Neural cell (in vitro differentiated cells): ENCODE measurements around the gene CNIH3. TPM values are rescaled to one million over a fixed set of nuclear protein-coding genes. Genes with fewer than 3 reads are reported as not detected.

ENCODE experiments used
- H2AFZ ChIP-seq: fragments of 200-600, 300-800 bp; sonication (generic), shearing (Covaris generic); 2 replicates; pipeline ENCODE4 v1.6.0; 2014; ENCODE audit warnings: low read depth, mild to moderate bottlenecking, antibody characterized with exemption, low read length, moderate library complexity
- H3F3A ChIP-seq: fragments of 200-600 bp; shearing (Covaris generic); 2 replicates; pipeline ENCODE4 v1.6.1; 2016; ENCODE audit warnings: mild to moderate bottlenecking, moderate library complexity, mixed read lengths, antibody characterized with exemption, low read length; ENCODE audit not compliant: insufficient read depth, poor library complexity, severe bottlenecking
- H3K27ac ChIP-seq: fragments of 200-600, 300-800 bp; sonication (generic), shearing (Covaris generic); 2 replicates; pipeline ENCODE4 v1.5.1; 2014; ENCODE audit warnings: mild to moderate bottlenecking, low read length, moderate library complexity
- H3K27me3 ChIP-seq: fragments of 300-800, 200-600 bp; sonication (generic), shearing (Covaris generic); 2 replicates; pipeline ENCODE4 v1.6.0; 2014; ENCODE audit warnings: mild to moderate bottlenecking, low read depth, low read length, moderate library complexity; ENCODE audit not compliant: insufficient read depth
- H3K36me3 ChIP-seq: fragments of 300-800, 200-600 bp; sonication (generic), shearing (Covaris generic); 2 replicates; pipeline ENCODE4 v1.5.1; 2014; ENCODE audit warnings: mild to moderate bottlenecking, antibody characterized with exemption, low read length, moderate library complexity; ENCODE audit not compliant: insufficient read depth
- H3K4me2 ChIP-seq: fragments of 300-800, 200-600 bp; sonication (generic), shearing (Covaris generic); 2 replicates; pipeline ENCODE4 v1.6.0; 2014; ENCODE audit warnings: mild to moderate bottlenecking, low read length
- H3K4me3 ChIP-seq: fragments of 300-800, 200-600 bp; sonication (generic), shearing (Covaris generic); 2 replicates; pipeline ENCODE4 v1.5.1; 2014; ENCODE audit warnings: mild to moderate bottlenecking, low read length, moderate library complexity
- H3K79me2 ChIP-seq: fragments of 200-600 bp; shearing (Covaris generic); replicated peaks from 2 replicates; pipeline ENCODE4 v1.6.0; 2014; ENCODE audit warnings: mild to moderate bottlenecking, low read length, moderate library complexity; ENCODE audit not compliant: insufficient read depth
- H3K9ac ChIP-seq: fragments of 300-800, 200-600 bp; sonication (generic), shearing (Covaris generic); 2 replicates; pipeline ENCODE4 v1.6.1; 2016; ENCODE audit warnings: mild to moderate bottlenecking, low read length, mixed read lengths
- H3K9me2 ChIP-seq: fragments of 200-600 bp; shearing (Covaris generic); 2 replicates; pipeline ENCODE4 v1.6.1; 2016; ENCODE audit warnings: mild to moderate bottlenecking, low read length, mixed read lengths; ENCODE audit not compliant: insufficient read depth
- H3K9me3 ChIP-seq: fragments of 200-600, 300-800 bp; sonication (generic), shearing (Covaris generic); 2 replicates; pipeline ENCODE4 v1.6.1; 2016; ENCODE audit warnings: mild to moderate bottlenecking, mixed run types, low read length, moderate library complexity, mixed read lengths
- H4K20me1 ChIP-seq: fragments of 200-600 bp; shearing (Covaris generic); 2 replicates; pipeline ENCODE4 v1.6.1; 2016; ENCODE audit warnings: mild to moderate bottlenecking, mixed run types; ENCODE audit not compliant: insufficient read depth
- EP300 ChIP-seq: fragments of 450-650 bp; conservative IDR thresholded peaks from 2 replicates; pipeline ENCODE4 v1.6.1; 2014; ENCODE audit warnings: antibody characterized with exemption, mild to moderate bottlenecking, moderate library complexity; ENCODE audit not compliant: poor library complexity, severe bottlenecking
- EZH2 ChIP-seq: fragments of 200-600, 300-800 bp; shearing (Covaris generic), sonication (generic); IDR thresholded peaks from 2 replicates; pipeline ENCODE4 v1.6.1; 2014; ENCODE audit warnings: antibody characterized with exemption, low read length, borderline replicate concordance, mild to moderate bottlenecking; ENCODE audit not compliant: insufficient read depth, poor library complexity, severe bottlenecking
- MXI1 ChIP-seq: fragments of 450-650 bp; conservative IDR thresholded peaks from 2 replicates; pipeline ENCODE4 v1.6.1; 2014; ENCODE audit warnings: antibody characterized with exemption, mild to moderate bottlenecking; ENCODE audit not compliant: poor library complexity, severe bottlenecking
- POLR2AphosphoS5 ChIP-seq: IDR thresholded peaks from 2 replicates; pipeline ENCODE4 v1.6.1; 2012
- RAD21 ChIP-seq: fragments of 450-650 bp; conservative IDR thresholded peaks from 2 replicates; pipeline ENCODE4 v1.6.1; 2014; ENCODE audit warnings: antibody characterized with exemption, mild to moderate bottlenecking, moderate library complexity
- SMC3 ChIP-seq: fragments of 450-650 bp; conservative IDR thresholded peaks from 2 replicates; pipeline ENCODE4 v1.6.1; 2014; ENCODE audit warnings: antibody characterized with exemption, mild to moderate bottlenecking, moderate library complexity; ENCODE audit not compliant: poor library complexity
- TAF1 ChIP-seq: IDR thresholded peaks from 2 replicates; pipeline ENCODE4 v1.6.1; 2012; ENCODE audit warnings: low read depth
- polyA plus RNA-seq: library from polyadenylated mRNA; depleted of rRNA; stranded (reverse); fragments of >200 nt; gene quantifications from 2 replicates; pipeline ENCODE4 v1.2.3, GENCODE V29; 2014
- TF ChIP-seq, protein P1 (sequence below): fragments of 450-650 bp; IDR thresholded peaks from 2 replicates; pipeline ENCODE4 v1.5.1; 2014; ENCODE audit warnings: antibody characterized with exemption, mild to moderate bottlenecking, moderate library complexity; ENCODE audit not compliant: poor library complexity, severe bottlenecking
- TF ChIP-seq, protein P2 (sequence below): IDR thresholded peaks from 2 replicates; pipeline ENCODE4 v1.6.1; 2012; ENCODE audit warnings: borderline replicate concordance

Gene CNIH3
- polyA plus RNA-seq, 1 donor from 2014 or later, result 9.3 TPM

DNA sequence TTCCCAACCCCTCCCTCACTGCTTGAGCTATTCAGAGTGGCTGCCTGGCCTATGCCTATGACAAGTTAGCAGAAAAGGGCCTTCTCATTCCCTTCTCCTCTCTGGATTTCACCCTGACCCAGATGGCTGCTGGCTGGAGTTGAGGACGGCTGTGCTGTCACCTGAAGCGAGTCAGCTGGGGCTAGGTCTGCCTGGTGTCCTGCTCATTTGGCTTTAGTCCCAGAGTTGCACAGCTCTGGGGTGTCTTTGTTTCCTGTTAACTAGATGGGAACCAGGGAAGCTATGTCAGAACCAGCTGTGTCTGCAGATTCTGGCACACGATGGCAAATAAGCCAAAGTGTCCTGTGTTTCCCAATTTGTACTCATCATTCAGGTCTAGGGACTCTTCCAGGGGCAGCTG is 52.9 kb downstream of the CNIH3 start:
- Histone ChIP-seq H3K9me3 (no peaks in the 10 kb centered on the region), H3F3A (no peaks in the 10 kb centered on the region), H3K4me2 (no peak overlapping the region), H3K27ac (no peak overlapping the region), H3K4me3 (no peak overlapping the region), H3K9me2 (no peaks in the 10 kb centered on the region), H3K9ac (no peak overlapping the region), H4K20me1 (no peaks in the 10 kb centered on the region), H2AFZ (no peak overlapping the region), H3K36me3 (no peaks in the 10 kb centered on the region), H3K79me2 (no peaks in the 10 kb centered on the region), H3K27me3 (no peaks in the 10 kb centered on the region)
- TF ChIP-seq, protein P1, sequence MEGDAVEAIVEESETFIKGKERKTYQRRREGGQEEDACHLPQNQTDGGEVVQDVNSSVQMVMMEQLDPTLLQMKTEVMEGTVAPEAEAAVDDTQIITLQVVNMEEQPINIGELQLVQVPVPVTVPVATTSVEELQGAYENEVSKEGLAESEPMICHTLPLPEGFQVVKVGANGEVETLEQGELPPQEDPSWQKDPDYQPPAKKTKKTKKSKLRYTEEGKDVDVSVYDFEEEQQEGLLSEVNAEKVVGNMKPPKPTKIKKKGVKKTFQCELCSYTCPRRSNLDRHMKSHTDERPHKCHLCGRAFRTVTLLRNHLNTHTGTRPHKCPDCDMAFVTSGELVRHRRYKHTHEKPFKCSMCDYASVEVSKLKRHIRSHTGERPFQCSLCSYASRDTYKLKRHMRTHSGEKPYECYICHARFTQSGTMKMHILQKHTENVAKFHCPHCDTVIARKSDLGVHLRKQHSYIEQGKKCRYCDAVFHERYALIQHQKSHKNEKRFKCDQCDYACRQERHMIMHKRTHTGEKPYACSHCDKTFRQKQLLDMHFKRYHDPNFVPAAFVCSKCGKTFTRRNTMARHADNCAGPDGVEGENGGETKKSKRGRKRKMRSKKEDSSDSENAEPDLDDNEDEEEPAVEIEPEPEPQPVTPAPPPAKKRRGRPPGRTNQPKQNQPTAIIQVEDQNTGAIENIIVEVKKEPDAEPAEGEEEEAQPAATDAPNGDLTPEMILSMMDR, result no peak
- TF ChIP-seq TAF1, result no peak
- TF ChIP-seq EP300, result no peak
- TF ChIP-seq RAD21, result no peak
- no peak for TF ChIP-seq MXI1
- no peak for TF ChIP-seq EZH2
- no peak for TF ChIP-seq POLR2AphosphoS5
- TF ChIP-seq, protein P2, sequence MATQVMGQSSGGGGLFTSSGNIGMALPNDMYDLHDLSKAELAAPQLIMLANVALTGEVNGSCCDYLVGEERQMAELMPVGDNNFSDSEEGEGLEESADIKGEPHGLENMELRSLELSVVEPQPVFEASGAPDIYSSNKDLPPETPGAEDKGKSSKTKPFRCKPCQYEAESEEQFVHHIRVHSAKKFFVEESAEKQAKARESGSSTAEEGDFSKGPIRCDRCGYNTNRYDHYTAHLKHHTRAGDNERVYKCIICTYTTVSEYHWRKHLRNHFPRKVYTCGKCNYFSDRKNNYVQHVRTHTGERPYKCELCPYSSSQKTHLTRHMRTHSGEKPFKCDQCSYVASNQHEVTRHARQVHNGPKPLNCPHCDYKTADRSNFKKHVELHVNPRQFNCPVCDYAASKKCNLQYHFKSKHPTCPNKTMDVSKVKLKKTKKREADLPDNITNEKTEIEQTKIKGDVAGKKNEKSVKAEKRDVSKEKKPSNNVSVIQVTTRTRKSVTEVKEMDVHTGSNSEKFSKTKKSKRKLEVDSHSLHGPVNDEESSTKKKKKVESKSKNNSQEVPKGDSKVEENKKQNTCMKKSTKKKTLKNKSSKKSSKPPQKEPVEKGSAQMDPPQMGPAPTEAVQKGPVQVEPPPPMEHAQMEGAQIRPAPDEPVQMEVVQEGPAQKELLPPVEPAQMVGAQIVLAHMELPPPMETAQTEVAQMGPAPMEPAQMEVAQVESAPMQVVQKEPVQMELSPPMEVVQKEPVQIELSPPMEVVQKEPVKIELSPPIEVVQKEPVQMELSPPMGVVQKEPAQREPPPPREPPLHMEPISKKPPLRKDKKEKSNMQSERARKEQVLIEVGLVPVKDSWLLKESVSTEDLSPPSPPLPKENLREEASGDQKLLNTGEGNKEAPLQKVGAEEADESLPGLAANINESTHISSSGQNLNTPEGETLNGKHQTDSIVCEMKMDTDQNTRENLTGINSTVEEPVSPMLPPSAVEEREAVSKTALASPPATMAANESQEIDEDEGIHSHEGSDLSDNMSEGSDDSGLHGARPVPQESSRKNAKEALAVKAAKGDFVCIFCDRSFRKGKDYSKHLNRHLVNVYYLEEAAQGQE, result no peak
- no peak for TF ChIP-seq SMC3

DNA sequence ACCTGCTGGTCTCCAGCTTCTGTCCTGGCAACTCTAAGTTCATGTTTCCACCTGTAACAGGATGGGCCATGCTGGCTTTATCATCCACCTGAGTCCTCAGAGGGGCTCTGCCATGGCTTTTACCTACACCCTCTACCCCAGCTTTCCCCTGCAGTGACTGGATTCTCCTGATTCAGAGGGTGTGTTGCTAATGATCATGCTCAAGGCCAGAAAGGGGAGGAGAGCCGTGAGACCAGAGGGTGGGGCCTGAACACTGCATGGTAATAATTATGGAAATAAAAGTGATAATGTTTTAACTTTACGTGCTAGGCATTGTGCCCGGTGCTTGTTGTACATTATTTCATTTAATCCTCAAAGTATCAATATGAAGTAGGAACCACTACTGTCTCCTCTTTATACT is 53.3 kb downstream of the CNIH3 start:
- Histone ChIP-seq H3K9ac (no peak overlapping the region), H3K36me3 (no peaks in the 10 kb centered on the region), H3K27ac (no peak overlapping the region), H3F3A (no peaks in the 10 kb centered on the region), H3K9me2 (no peaks in the 10 kb centered on the region), H4K20me1 (no peaks in the 10 kb centered on the region), H2AFZ (no peak overlapping the region), H3K79me2 (no peaks in the 10 kb centered on the region), H3K27me3 (no peaks in the 10 kb centered on the region), H3K9me3 (no peaks in the 10 kb centered on the region), H3K4me3 (no peak overlapping the region), H3K4me2 (no peak overlapping the region)
- TF ChIP-seq, protein P2, result no peak
- TF ChIP-seq TAF1, result no peak
- TF ChIP-seq, protein P1, result no peak
